Skin epidermis (tissue), 12 donors: ENCODE measurements around the gene UCHL1.

ENCODE experiments used
- H3K27ac ChIP-seq, 21 experiments: fragments of 200-600 bp; sonication (generic) in 11 of 21; one replicate each; pipeline ENCODE4 v1.5.0; 2020; ENCODE audit warnings: mild to moderate bottlenecking in 3 of 21, inconsistent platforms in 2 of 21, moderate library complexity in 2 of 21
- H3K4me3 ChIP-seq, 7 experiments: fragments of 200-600 bp; sonication (generic) in 2 of 7; one replicate each; pipeline ENCODE4 v1.5.0; 2020; ENCODE audit warnings: inconsistent platforms in 2 of 7, mild to moderate bottlenecking in 2 of 7, moderate library complexity in 1 of 7

The UCHL1 gene

DNA sequence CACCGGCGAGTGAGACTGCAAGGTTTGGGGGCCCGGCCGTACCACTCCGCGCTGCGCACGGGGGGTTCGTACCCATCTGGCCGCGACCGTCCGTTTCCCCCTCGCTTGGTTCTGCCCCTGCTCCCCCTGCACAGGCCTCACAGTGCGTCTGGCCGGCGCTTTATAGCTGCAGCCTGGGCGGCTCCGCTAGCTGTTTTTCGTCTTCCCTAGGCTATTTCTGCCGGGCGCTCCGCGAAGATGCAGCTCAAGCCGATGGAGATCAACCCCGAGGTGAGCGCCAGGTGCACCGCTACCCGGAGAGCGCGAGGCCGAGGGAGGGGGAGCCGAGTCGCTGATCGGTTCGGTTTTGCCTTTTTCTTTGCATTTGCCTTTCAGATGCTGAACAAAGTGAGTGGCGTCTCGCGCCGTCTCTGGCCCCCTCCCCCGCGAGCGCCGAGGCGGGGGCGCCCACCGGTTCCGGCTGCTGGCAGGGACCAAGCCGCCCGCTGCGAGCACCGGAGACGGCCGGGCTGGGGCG is at the start of gene UCHL1:
TSS of gene UCHL1 (plus strand) at position 189 of the 517 bp plus-strand sequence. CDS start at position 238, 49 bp downstream.
- peak within 1 kb of the TSS; percentile 25 to 49 (median 38) for H3K4me3 ChIP-seq
- H3K27ac ChIP-seq = no peak within 1 kb of the TSS

DNA sequence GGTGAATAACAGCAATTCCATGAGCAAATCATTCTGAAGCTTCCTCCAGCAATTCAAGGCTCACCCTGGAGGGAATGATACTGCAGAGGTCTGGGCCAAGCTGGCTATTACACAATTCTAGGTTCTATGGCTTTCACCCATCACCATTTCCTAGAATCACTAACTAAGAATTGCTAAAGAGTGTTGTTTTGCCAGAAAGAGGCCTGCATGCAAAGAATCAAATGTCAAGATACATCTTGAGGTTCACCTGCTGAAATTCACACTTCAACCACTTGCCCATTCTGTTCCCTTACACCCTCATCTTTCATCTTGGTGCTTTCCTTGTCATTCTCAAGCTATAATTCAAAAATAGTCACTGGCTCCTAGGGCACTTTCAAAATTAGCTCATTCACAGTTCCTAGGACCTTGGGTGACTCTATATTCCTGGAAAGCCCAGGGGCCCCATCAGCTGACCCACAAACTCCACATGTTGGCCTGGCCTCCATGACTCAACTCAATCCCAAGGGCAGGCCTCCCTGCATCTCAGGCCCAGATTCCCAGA is 49.4 kb upstream of the UCHL1 start:
- H3K4me3 ChIP-seq = no peak overlapping the region
- H3K27ac ChIP-seq = peak overlapping the region in 1 of 21 experiments; percentile 3

DNA sequence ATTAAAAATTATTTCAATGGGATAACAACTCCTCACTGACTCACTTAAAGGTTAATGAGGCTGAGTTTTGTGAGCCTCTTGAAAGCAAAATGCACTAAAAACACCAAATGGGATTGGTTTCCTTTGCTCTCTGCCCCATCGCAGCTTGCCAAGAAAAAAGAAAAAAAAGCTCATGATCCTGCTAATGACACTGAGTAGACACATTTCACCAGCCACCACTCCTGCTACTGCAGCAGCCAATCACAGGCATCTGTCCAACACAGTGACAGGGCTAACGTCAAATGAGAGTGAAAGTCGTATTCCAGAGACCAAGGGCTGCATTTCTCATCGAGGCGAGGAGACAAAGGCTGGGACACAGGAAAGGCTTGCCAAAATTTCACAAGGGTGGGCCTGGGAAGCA is 47.5 kb upstream of the UCHL1 start:
- H3K27ac ChIP-seq = no peak overlapping the region

DNA sequence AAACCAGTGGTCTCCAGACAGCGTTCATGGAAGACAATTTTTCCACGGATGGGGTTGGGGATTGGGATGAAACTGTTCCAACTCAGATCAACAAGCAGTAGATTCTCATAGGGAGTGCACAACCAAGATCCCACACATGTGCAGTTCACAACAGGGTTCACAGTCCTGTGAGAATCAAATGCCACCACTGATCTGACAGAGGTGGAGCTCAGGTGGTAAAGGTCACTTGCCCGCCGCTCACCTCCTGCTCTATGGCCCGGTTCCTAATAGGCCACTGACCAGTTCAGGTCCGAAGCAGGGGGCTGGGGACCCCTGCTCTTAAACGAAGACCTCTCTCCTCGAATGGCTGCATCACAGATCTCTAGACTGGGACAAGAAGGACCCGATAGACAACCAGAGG is 46.8 kb upstream of the UCHL1 start:
- Histone ChIP-seq H3K27ac (no peak overlapping the region), H3K4me3 (no peak overlapping the region)

More for the DNA sequence above, 47.5 kb upstream of the UCHL1 start:
- no peak overlapping the region for H3K4me3 ChIP-seq

DNA sequence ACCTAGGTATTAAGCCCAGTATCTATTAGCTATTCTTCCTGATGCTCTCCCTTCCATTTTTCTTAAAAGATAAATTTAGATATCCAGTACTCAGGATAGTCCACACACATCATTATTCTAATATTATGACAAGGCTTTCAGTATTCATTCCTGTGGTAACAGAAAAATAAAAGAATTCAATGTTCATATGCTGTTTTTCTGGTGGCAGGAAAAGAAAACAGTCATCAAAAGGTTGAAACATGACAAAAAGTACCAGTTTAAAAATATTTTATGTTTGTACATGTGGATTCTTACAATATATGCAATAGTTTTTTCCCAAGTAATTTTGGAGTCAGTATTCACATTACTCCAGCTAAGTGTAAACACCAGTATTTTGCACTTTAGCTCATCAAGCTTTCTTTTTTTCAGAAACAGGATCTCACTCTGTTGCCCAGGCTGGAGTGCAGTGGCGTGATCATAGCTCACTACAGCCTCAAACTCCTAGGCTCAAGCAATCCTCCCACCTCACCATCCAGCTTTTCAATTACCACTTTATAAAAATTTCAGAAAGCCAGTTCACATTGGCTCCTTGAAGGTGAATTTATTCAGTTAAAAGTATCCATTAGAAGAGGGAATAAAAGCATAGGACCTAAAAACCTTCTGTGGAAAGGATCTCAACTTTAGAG is 44.6 kb upstream of the UCHL1 start:
- H3K27ac ChIP-seq = peak overlapping the region in 5 of 21 experiments; percentile 0 to 83 (median 29)

DNA sequence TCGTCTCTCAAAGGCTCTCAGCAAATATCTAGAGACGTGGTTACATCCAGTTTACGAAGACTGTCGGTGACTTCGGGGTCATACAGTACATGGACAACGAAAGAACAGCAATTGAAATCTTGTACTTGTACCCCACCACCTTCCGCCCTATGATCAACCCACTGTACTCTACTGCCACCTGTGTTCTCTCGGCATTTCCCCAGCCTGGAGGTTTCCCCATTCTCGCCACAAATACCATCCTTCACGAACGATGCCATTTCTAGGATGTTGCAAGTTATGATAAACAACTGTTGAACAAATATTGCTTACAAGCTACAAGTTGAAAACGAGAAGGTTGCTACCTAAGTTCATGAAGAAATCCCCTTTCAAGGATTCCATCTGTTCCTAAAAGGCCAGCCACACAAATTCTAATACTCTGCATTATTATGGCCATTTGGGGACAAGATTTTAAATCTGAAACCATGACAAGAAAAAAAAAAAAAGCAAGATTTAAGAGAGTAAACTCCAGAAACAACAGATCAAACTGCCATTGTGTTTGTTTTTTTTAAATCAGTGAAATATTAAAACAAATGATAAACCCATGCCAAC is 44.0 kb upstream of the UCHL1 start:
- Histone ChIP-seq H3K27ac (peak overlapping the region in 8 of 21 experiments; percentile 0 to 93 (median 80)), H3K4me3 (peak overlapping the region; percentile 54 to 87 (median 83))

More for the DNA sequence above, 44.6 kb upstream of the UCHL1 start:
- H3K4me3 ChIP-seq = peak overlapping the region in 4 of 7 experiments; percentile 54 to 87 (median 73)

DNA sequence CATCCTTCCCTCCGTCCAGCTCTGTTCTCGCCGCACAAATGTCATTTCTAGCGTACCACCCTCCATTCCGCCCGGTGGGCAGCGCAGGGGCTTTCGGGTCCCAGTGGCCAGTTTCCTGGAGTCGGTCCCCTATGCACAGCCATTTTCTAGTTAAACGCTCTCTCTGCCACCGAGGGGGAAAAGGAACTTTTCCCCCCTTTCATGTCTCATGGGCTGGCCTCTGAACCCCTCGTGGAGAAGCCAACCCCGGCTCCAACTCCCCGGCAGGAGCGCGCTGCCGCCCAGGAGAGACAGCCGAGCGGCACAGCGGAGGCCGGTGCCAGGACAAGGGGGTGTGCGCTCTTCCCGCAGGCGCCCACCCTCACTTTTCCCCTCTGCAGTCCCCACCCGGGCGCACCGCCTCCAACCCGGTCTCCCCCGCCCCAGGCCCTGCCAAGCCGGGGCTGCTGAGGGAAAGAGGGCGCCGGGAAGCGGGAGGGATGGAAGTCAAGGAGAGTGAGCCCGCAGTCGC is 43.0 kb upstream of the UCHL1 start:
- Histone ChIP-seq H3K27ac (peak overlapping the region; percentile 10 to 93 (median 81)), H3K4me3 (peak overlapping the region; percentile 54 to 87 (median 83))

DNA sequence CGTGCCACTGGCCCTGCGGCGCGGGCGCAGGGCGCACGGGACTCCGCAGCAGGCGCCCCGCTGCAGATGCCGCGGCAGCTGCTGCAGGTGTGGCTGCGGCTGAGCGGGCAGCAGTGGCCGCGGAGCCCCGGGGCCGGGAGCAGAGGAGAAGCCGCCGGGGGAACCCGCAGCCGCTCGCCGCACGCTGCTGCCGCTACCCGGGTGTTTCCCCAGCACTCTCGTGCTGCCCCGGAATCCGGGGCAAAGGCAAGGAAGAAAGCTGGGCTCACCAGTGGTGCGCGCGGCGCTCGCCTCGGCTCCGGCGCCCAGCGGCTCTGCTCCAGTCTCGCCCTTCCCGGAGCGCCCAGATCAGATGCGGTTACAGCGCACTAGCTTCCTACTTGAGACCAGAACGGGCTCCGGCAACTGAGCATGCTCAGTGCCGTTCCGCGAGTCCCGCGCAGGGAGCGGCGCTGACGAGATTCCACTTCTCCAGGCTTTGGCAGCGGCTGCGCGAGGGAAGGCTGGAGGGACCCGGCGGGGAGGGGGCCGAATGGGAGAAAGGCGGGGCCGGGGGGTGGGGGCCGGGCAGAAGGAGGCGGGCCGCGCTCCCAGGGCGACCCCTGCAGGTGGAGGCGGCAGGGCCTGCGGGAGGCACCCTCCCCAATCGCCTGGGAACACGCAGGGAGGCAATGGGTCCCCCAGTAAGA is 42.4 kb upstream of the UCHL1 start, which contains the start of gene APBB2:
TSS of gene APBB2 (minus strand) at position 407 of the 689 bp plus-strand sequence. CDS start 181,288 bp downstream, outside the sequence.
- Histone ChIP-seq H3K27ac (peak within 1 kb of the TSS; percentile 10 to 93 (median 82)), H3K4me3 (peak within 1 kb of the TSS; percentile 54 to 87 (median 83))

DNA sequence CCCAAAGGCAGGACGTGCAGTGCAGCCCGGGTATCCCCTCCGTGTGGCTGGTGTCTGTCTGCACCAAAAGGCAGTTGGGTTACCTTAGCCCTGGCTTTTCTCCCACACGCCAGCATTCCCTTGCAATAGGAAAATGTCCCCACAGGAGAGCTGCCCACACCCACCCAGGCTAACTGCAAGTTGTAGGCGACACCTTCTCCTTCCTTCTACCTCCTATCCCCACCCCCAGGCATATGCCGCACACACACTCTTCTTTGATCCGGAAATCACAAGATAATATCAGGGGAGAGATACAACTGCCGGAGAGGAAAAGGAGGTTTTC is 41.9 kb upstream of the UCHL1 start:
- Histone ChIP-seq H3K4me3 (peak overlapping the region; percentile 54 to 87 (median 83)), H3K27ac (peak overlapping the region in 12 of 21 experiments; percentile 11 to 93 (median 82))

DNA sequence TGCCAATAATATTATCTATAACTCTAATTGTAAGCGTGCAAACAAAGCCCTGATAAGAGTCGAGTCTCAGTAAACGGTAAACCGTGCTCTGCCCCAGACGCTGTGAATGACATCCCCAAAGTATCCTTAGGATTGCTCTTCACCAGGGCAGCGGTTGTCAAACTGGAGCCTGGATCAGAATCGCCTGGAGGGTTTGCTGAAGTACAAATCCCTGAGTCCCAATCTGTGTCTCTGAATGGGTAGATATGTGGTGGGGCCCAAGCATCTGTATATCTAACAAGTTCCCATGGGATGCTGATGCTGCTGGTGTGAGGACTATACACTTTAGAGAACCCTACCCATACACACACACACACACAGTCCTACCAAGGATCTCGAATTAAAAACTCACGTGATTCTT is 41.6 kb upstream of the UCHL1 start:
- H3K4me3 ChIP-seq = peak overlapping the region in 1 of 7 experiments; percentile 86
- peak overlapping the region in 11 of 21 experiments; percentile 11 to 93 (median 83) for H3K27ac ChIP-seq

DNA sequence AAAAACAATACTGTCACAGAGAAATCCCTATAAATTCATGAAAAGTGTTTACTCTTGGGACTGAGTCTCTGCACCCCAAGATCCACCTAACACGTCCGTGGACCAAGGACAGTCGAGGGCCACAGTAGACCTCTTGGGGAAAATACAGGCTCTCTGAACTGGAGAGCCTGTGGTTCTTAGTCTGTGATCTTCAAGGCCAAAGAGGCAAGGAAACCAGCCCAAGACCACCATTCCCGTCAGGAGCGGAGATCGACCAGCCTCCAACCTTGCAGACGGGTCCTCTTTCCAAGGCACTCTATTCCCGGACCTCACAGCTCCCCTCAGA is 40.8 kb upstream of the UCHL1 start:
- Histone ChIP-seq H3K27ac (peak overlapping the region; percentile 25 to 94 (median 82)), H3K4me3 (peak overlapping the region; percentile 43 to 53 (median 49))

DNA sequence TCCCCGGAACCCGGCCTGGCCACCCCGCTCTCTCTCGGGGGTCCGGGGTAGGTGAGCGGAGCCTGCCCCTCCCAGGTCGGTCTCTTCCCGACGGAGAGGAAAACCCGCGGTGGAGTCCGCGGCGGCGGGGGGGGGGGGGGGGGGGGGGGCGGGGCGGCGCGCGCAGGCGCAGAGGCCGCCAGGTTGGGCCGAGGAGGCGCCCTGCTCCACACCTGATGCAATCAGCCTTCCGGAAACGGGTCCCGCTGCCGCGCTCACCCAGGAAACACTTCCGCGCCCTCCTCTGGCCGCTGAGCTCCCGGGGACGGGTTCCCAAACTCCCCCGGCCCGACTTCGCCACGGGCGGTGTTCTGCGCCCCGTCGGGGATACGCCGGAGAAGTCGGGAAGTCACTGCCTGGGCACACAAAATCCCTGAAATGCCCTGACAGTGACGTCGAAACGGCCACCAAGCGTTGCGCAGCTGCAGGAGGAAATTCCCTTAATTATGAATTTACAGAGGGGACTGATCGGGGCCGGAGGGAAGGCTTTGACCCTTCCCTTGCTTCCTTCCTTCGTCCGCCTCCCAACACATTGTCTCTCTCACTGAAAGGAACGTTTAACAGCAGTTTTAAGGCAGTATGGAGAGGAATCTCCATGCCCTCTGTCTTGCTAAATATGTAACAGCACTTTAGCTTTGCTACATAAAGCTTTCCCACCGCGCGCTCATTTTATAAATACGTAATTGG is 40.3 kb upstream of the UCHL1 start:
- Histone ChIP-seq H3K27ac (peak overlapping the region; percentile 39 to 94 (median 82)), H3K4me3 (peak overlapping the region; percentile 43 to 53 (median 49))

DNA sequence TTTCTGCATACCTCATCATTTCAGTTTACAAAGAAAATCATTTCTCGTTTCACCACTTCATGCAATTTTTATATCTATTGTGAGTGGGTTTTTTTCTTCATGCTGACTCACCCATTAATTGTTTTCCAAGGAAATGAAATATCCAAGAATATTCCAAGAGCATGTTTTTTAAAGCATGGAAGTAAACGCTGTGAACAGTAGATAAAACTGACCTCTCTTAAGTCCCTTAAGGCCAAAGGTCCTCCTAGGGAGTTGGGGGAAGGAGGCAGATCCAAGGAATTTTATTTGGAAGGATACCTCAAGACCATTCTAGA is 39.8 kb upstream of the UCHL1 start:
- Histone ChIP-seq H3K4me3 (peak overlapping the region; percentile 43 to 53 (median 49)), H3K27ac (peak overlapping the region in 19 of 21 experiments; percentile 69 to 94 (median 82))

DNA sequence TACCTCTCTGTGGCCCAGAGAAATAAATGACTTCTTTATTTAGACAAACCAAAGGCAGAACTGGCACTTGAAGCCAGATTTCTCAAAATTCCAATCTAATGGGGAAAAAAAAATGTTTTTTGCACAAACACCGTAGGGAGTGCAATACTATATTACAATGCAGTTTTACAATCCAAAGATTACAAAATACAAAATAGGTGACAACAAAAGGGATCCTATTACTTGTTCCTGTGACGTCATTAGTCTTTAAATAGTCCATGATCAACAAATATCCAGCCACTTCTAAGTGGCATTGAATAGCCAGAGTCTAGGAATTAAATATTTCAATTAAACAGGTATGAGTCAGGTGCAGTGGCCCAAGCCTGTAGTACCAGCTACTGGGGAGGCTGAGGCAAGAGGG is 39.4 kb upstream of the UCHL1 start:
- H3K4me3 ChIP-seq = no peak overlapping the region

DNA sequence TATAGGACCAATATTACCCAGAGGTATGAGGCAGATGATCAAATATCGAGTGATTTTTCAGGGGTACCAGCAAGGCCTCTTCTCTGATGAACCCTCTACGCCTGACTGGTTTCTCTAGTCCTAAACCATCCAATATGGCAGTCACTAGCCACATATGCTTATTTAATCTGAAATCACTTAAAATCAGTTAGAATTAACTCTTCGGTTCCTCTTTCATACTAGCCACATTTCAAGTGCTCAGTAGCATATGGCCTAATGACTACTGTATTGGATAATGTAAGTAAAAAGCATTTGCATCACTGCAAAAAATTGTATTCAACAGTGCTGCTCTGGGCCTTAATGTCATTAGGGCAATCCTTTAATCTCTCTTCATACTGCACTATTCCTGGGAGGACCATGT is 38.0 kb upstream of the UCHL1 start:
- no peak overlapping the region for H3K4me3 ChIP-seq
- no peak overlapping the region for H3K27ac ChIP-seq

More for the DNA sequence above, 39.4 kb upstream of the UCHL1 start:
- H3K27ac ChIP-seq = peak overlapping the region in 3 of 21 experiments; percentile 87 to 92 (median 89)

DNA sequence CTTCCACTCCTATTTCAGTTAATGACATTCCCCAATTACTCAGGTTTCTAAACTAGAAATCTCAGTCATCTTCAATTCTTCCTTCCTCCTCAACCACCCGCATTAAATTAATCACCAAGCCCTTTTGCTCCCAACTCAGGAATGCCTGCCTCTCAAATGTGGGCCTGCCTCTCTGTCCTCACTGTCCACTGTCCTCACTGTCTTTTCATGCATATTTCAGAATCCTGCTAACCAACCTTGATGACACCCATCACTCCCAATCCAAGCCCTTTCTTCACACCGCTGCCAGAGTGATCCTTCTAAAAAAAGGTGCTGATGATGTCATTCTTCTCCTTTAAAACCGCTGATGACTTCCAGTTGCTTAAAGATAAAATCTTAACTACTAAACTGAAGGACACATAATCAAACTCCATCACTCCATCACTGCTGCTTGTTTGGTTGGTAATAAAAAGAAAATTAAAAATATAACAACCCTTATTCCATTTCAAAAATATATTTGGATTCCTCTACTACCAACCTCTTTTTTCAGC is 37.2 kb upstream of the UCHL1 start:
- H3K4me3 ChIP-seq = no peak overlapping the region
- no peak overlapping the region for H3K27ac ChIP-seq

DNA sequence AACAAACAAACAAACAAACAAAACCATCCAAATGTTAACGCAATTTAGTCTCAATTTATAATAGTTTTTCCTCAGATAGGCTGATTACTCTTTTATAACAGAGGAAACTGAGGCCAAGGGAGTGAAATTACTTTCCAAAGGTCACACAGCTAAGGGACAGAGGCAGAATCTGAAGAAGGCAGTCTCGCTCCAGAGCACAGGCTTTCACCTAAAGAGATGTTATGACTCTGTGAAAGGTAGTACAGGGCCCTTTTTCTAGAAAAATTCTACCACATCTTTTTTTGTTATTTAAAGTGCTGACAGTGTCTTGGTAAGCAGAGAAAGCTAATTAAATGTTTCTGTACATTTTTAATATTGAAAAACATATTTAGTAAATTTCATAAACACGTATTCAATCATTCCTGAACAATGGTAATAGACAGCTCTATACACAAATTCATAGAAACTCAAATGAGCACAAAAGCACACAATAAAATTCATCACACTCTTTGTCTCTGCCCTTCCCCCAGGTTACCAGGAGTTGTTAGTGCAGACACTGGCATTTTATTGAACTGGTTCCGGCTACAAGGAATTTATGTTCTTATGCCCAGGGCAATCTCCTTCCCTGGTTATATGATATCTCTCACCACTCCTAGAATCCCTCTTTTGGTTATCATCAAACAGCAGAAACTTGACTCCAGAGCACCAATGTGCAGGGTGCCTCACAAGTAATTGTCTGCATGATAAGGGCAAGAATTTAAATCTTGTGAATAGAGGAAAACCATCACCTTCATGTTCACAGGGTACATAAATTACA is 34.7 kb upstream of the UCHL1 start:
- H3K27ac ChIP-seq = no peak overlapping the region
- H3K4me3 ChIP-seq = no peak overlapping the region

DNA sequence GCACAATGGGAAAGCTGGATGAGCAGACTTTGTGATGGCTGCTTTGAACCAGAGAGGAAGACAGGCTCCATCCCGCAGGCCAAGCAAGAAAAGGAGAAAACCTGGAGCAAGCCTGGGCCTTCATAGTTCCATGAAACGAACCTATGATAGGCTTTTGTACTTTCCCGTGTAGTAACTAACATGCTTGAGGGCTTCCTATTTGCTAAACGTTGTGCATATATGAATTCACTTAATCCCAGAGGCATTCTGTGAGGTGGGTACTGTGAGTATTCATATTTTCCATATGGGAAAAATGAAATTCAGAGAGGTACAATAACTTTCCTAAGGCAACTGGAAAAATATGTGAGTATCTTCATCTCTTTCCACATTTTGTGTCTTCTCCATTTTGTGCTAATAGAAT is 28.8 kb upstream of the UCHL1 start:
- no peak overlapping the region for H3K4me3 ChIP-seq
- no peak overlapping the region for H3K27ac ChIP-seq
